ELF-1 (cell line): Measurements from ENCODE around the gene TRPM4.
"Not testable (repeated sequence)": the region's sequence is repeated elsewhere in the genome, so short reads cannot be mapped to it uniquely, and the experiment has no call there.

ENCODE experiments used
- DNase-seq: peaks from one replicate; pipeline ENCODE4 v3.0.0-alpha.2; 2016; ENCODE audit warnings: low read depth, low spot score

The TRPM4 gene

DNA sequence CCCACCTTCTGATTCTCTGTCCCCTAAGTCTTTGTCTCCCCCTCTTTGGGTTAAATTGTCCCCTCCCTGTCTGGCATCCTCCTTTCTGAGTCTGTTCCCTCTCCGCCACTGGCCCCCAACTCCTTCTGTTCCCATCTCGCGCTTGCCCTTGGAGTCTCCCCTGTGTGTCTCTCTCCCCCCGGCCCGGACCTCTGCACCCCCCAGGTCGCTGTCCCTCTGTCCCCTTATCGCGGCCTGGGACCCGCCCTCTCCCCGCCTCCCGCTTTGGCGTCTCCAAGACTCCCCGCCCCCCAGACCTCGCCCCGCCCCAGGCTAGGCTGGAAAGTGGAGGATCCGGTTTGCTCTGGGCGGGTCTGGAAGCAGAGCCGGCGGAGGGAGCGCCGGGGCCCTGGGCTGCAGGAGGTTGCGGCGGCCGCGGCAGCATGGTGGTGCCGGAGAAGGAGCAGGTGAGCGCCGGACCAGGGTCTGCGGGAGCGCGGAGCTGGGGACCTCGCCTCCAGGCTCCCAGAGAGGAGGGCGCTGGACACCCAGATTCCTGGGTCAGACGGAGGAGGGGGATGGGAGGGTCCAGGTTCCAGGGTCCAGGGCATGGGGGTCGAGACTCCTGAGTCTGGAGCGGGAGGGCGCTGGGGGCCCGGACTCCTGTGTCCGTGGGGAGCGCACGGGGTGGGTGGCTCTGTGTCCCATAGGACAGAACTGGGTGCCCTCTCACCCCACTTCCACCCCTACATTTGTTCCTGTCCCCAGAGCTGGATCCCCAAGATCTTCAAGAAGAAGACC, at the start of gene TRPM4:
TRPM4 (plus strand) TSS at position 348 of the 780 bp plus-strand sequence; CDS start at position 423, 75 bp downstream.
- DNase-seq = peak; percentile 89

DNA sequence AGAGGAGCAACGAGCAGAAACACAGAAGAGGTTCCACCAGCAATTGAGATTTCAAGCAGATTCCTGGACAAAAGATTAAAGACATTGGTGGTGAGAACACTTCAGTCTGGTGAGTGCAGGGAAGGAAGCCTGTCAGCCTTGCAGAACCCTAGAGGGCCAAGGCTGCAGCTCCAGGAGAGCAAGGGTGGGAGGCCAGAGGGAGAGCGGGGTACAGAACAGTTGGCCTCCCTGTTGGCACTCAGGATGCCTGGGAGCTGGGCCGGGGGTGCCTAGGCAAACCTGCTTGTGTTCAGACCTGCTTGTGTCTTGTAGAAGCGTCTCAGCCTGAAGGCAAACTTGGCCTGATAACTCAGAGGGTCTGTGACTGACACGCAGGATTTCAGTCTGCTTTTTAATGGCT, 48.5 kb upstream of the TRPM4 start:
- no peak for DNase-seq

DNA sequence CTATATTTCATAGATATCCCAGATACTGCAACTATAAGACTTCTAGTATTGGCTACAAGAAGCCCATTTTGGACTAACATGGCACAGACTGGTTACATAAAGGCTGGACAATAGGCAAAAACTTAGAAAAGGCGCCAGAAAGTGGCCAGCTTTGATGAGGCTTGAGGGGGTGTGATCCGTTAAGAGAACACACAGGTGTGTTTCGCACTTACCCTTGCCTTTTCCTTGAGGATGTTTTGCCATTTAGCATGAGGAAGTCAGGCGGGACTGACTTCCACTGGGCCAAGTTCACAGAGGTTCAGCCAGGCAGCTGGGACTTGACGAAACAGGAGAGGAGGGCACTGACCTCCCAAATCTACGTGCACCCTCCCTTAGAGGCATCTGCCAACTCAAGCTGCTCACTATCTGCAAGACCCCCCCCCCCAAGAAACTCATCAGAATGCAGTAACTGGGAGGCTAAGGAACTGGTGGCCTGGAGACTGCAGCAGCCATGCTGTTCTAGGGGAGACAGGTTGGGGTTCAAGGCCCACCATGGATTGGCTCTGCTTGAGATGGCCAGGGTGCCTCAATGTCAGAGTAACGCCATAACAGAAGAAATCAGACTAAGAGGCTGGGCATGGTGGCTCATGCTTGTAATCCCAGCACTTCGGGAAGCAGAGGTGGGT, 47.9 kb upstream of the TRPM4 start:
- no peak for DNase-seq

DNA sequence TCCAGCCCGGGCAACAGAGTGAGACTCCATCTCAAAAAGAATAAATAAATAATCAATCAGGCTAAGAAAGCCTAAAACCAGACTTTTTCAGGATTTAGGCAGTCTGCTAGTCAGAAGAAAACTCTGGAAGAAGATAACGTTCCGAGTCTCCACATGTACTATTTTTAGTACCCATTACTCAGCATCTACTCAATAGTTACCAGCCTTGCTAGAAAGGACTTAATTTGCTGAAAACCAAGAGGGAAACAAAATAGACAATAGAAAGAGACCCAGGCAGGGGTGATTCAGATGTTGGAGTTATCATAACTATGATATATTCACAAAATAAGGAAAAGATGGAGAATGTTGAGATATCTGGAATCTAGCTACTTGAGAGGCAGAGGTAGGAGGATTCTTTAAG, 47.0 kb upstream of the TRPM4 start:
- DNase-seq = no peak

DNA sequence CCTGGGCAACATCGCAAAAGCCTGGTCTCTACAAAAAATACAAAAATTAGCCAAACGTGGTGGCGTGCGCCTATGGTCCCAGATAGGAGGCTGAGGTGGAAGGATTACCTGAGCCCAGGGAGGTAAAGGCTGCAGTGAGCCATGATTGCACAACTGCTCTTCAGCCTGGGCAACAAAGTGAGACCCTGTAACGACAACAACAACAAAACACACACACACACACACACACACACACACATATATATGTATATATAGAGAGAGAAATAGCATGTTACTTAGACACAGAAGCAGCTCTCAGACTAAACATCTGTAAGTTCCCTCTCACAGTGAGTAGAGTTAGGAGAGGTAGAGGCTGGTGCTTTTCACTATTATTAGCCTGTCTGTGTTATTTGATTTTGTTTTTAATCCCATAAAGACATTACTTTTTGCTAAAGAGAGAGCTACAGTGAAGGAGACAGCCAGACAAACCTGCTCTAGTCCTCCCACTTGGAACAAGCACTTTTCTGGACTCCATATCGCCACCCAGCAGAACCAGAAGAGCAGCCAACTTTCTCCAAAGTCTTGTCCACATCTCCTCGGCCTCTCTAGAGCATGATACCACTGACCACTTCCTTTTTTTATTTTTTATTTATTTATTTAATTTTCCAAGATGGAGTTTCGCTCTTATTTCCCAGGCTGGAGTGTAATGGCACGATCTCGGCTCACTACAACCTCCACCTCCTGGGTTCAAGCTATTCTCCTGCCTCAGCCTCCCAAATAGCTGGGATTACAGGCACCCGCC, 46.2 kb upstream of the TRPM4 start:
- DNase-seq = no peak

DNA sequence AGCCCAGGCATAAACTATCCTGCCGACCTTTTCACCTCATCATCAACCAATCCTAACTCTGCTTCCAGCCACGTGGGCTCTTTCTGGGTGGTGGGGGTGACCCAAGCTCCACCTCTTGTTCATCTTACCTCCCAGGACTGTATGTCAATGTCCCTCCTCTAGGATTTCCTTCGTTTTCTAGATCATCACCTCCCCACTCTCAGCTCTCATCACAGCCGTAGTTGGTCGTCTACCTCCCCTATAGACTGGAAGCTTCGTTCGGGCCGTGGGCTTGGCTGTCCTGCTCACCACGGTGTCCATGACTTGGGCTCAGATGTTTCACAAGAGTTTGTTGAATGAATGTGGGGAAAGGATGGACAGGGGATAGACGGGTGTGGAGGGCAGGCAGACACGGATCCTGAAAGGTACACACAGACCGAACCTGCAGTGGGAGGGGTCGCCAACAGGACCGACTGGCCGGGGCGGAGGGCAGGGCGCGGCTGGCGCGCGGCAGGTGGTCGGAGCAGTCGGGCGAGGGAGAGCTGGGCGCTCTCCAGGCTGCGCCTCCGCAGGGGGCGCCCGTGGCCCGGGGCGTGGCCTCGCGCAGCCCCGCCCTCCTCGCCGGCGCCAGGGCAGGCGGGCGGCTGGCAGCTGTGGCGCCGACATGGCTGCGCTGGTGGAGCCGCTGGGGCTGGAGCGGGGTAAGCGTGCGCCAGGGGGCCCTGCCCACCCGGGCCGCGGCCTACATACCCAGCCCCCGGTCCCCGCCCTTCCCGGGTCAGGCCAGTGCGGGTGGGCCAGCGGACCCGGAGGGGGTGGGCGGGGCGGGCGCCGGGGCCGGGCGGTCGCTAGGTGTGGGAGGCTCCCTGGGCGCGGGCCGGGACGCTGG, 43.6 kb upstream of the TRPM4 start, which contains the start of gene LIN7B:
LIN7B (plus strand) TSS at position 609 of the 868 bp plus-strand sequence; CDS start at position 644, 35 bp downstream.
- peak; percentile 78 for DNase-seq

DNA sequence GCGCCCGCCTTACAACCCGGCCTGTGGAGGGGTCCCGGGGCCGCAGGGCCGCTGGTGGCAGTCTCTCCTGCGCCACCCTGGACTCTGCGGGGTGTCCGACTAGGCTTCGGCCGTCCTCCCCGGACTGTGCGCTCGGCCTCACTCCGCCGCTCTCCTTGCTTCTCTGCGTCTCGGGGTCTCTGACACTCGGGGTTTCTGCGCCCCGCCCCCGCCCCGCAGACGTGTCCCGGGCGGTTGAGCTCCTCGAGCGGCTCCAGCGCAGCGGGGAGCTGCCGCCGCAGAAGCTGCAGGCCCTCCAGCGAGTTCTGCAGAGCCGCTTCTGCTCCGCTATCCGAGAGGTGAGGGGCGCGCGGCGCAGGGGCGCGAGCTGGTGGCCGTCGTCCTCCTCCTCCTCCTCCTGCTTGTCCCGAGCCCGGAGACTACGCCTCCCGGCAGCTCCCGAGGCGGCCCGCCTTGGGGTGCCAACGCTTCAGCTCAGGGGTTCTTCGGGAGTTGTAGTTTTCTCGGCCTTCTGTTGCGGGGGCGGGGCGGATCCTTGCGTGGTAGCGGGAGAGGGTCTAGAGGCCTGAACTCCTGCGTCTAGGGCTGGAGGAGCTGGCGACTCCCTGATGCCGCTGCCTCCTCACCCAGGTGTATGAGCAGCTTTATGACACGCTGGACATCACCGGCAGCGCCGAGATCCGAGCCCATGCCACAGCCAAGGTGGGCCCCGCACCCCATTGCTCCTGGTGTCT, 42.8 kb upstream of the TRPM4 start:
- DNase-seq = peak; percentile 78

DNA sequence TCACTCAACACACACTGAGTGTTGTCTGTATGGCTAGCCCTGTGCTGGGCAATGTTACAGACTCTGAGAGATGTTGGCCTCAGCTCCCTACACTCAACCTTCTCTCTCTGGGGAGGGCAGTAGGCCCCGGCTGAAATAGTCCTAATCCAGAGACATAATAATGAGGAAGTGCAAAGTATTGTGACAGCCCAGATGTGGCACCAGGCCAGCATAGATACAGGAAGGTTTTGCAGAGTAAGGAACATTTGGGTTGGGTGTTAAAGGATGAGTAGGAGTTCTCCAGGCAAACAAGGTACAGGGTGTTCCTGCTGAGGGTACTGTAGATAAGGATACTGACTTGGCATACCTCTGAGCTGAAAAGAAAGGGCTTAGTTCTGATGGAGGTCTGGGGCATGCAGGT, 41.0 kb upstream of the TRPM4 start:
- DNase-seq = no peak

DNA sequence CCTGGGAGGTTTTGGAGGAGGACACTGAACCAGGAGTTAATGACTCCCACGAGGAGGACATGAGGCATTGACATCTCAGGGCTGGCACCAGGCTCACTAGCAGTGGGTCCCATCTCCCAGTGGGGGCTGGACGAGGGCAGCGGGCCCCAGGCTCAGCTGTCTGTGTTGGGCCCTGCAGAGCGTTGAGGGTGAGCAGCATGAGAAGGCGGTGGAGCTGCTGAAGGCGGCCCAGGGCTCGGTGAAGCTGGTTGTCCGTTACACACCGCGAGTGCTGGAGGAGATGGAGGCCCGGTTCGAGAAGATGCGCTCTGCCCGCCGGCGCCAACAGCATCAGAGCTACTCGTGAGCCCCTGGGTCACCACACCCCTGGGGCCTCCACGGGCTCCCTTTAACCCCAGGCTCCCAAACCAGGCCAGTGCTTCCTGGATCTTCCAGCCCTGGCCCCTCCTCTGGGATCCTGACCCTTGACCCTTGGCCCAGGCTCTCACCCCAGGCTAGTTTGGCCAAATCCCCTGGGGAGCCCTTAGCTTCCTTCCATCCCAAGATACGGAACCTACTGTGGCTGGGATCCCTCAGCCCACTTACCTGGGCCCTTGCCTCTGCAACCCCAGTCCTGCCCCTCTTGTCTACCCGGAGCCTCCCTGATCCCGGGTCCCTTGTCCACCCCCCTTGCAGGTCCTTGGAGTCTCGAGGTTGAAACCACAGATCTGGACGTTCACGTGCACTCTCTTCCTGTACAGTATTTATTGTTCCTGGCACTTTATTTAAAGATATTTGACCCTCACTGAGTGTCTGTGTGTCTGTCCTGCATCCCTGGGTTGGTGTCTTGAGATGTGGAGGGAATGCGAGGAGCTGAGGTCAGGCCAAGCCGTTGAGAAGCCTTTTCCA, 39.7 kb upstream of the TRPM4 start:
- DNase-seq = peak; percentile 20

DNA sequence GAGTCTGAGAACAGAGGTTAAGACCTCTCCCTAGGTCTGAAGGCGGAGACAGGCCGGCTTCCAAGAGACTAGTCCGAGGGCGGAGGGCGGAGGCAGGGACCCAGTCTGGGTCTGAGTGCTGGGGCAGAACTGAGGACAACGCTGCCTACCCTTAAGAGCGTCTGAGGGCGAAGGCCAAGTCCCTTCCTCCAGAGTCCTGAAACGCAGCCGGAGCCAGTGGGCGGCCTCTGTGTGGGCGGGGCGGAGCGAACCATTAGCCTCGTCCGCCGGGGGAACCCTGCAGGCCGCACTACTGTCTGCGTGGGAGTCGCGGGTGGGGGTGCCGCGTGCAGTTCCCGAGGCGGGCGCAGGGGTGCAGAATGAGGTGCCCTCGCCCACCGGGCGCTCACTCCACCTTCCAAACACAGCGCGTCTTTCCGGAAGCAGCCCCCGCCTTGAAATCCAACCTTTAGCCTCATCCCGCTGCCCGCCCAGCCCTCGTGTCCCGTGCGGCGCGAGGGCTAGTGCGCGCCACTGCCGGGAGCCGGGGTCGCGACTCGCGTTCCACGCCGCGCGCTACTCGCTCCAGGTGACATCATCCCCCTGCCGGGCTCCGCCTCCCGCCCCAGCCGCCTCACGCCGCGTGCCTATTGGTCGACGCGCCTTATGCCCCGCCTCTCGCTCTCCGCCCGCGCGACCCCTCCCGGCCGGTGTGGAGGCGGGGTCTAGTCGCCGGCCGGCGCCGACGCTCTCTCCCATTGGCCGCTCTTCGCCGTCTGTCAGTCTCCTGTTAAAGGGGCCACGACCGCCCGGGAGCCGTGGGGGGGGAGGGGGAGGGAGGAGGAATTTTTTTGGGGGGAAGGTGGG, 38.8 kb upstream of the TRPM4 start, which contains the start of gene C19orf73:
C19orf73 (minus strand) TSS at position 579 of the 846 bp plus-strand sequence; CDS start at position 458, 121 bp downstream.
- peak; percentile 95 for DNase-seq

DNA sequence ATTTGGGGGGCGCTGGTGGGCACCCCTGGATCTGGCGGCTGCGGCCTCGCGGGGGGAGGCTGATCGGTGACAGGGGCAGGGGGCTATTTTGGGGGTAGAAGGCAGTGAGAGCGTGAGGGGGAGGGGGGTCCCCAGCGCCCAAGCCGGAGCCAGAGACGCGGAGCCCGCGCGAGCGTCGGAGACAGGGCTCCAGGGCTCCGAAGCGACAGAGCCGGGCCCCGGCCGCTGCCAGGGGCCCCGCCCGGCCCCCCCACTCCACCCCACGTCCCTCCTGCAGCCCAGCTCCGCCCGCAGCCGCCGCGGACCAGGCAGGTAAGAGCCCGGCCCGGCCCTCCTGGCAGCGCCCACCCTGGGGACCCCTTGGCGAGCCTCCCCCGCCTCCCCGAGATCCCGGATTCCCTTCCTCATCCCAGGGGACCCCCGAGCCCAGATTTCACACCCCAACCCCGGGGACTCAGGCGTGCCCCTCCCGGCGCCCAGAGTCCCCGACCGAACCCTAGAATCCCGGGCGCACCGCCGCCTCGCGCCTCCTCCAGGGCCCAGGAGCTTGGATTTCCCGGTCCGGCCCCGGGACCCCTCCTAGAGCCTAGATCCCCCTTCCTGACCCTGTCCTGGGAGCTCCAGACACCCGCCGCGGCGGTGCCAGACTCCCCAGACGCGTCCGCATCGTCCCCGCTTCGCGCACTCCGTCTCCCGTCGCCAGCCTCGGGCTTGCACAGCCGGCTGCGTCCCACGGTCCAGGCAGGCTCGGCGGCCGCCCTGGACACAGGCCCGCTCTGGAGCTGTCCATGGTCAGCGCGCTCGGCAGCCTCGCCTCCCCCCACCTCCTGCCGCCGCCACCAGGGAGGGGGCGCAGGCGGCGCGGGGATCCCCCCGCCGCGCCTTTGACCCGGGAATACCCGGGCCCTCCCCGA, 37.9 kb upstream of the TRPM4 start, which contains the start of gene PPFIA3:
PPFIA3 (plus strand) TSS at position 134 of the 914 bp plus-strand sequence. CDS start 8,330 bp downstream, outside the sequence.
- DNase-seq = peak; percentile 68

DNA sequence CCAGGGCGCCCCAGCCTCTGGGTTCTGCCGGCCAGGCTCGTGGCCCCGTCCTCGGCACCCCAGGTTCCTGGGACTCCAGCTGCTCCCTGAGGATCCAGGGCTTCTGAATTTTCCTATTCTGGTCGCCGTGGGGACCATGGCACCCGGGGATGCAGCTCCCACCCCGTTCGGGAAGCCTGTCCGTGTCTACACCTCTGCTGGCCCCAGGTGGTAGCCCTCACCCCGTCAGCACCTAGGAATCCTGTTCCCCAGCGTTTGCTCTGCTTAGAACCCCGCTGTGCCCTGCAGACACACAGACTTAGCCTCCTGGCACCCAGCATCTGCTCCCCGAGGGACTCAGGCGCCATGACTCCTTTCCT, 37.3 kb upstream of the TRPM4 start:
- no peak for DNase-seq

DNA sequence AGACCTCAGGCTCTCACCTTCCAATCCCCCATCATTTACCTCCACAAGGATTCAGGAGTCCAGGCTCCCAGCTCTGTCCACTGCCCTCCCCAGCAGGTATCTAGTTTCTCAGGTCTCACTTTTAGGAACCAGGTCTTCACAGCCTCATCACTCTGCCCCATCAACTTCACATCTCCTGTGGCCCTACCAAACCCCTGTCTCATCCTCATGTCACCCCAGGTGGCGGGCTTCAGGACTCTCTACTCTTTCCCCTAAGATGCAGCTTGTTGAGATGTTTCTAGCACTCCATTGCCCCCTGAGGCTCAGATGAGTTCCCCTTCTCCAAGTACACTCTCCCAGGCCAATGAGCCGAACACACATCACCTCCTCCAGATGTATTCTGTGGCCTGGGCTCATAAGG, 36.7 kb upstream of the TRPM4 start:
- DNase-seq = no peak

DNA sequence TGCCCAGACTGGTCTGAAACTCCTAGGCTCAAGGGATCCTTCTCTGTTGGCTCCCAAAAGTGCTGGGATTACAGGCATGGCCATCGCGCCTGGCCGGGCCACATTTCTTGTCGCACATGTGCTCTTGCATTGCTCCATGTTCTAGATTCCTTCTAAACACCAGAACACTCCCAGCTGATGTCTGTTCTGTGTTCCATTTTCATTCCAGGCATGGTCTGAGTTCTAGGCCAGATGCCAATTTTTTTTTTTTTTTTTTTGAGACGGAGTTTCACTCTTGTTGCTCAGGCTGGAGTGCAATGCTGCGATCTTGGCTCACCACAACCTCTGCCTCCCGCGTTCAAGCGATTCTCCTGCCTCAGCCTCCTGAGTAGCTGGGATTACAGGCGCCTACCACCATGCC, 35.8 kb upstream of the TRPM4 start:
- DNase-seq = not testable (repeated sequence)

DNA sequence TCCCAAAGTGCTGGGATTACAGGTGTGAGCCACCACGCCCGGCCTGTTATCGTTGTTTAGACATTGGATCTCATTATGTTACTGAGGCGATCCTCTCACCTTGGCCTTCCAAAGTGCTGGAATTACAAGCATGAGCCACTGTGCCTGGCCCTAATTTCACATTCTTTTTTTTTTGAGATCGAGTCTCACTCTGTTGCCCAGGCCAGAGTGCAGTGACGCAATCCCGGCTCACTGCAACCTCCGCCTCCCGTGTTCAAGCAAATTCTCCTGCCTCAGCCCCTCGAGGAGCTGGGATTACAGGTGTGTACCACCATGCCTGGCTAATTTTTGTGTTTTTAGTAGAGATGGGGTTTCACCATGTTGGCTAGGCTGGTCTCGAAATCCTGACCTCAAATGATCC, 34.3 kb upstream of the TRPM4 start:
- not testable (repeated sequence) for DNase-seq

DNA sequence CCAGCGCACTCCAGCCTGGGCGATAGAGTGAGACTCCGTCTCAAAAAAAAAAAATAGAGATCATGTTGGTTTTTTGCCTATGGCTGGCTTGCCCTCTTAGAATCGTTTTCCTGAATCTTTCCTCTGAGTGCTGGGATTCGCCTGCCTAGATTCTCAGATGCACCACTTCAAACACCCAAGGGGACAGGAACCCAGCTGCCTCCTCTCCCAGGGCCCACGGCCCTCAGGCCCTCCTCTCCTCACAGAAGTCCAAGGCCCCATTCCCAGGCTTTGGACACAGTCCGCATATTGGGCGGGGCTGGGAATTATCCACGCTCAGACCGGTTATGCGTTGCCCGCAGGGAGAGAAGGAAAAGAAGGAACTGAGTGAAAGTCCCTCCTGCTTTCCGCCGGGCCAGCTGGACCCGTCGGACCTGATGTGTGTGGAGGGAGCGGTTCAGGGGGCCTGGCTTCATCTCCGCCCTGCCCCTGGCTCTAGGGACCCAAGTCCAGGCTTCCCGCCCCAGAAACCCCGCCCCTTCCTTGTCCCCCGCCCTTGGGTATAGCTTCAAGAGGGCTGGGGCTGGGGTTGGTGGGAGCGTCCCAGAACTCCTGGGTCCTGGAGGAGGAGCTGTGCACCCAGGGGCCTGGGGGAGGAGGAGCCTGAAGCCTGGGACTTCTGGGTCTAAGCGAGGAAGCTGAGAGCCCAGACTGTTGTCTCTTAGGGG, 32.4 kb upstream of the TRPM4 start:
- peak; percentile 82 for DNase-seq

DNA sequence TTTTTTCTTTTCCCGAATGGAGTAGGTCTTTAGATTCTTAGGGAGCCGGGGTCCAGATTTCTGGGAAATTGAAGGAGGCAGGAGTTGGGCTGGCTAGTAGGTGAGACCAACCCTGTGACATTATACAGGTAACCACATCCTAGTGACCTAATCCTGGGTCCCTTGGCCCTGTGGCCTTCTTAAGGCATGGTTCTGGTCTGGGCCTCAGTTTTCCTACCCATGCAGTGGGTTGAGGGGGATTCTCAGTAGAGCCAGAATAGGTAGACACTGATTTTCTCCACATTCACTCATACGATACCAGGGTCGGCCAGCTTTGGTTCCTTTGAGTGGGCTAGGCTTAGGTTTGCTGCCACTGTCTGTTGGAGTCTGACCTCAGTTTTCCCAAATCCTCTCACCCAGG, 31.0 kb upstream of the TRPM4 start:
- no peak for DNase-seq
